KBM-7 (cell line): Measurements from ENCODE around the gene ADGRD1.
A peak's percentile ranks its signal among the peaks of the same experiment; 100 is the strongest.
"Not testable (repeated sequence)": the region's sequence is repeated elsewhere in the genome, so short reads cannot be mapped to it uniquely, and the experiment has no call there.

Experiments
- DNase-seq: peaks from one replicate; pipeline ENCODE4 v3.0.0-alpha.2; 2015
- in situ Hi-C: fragments of 300-500 bp; cut with MboI; formaldehyde crosslinking; loops from 2 replicates; pipeline ENCODE4 v1.14.3; 2020; ENCODE audit warnings: low sequenced_read_pairs, low pct_unique_long_range_greater_than_20kb, mixed read lengths

The ADGRD1 gene

GRCh38 chr12:131117438-131118245, 163.9 kb downstream of the ADGRD1 start:
- in situ Hi-C loops = loop anchor here (25.0 kb wide), 1 partner anchor 205 kb away; no protein-coding TSS in a partner anchor
- no peak for DNase-seq

DNA sequence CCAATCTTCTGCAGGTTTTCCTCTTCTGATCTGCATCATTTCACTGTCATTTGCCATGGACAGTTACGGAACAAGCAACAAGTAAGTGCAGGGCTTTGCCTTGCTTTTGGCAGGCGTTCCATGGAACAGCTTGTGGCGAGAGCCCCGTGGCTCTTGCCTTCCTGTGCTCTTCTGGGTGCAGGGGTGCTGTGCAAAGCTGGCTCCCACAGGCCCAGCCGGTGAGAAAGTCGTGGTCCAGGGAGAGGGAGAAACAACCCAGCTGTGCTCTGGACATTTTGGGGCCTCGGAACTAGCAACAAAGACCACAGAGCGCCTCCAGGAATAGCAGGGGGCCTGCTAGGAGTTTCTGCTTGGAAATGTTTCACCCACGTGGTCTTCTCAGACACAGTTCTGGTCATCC, 164.7 kb downstream of the ADGRD1 start:
- DNase-seq = no peak
- in situ Hi-C loops = loop anchor here (25.0 kb wide), 1 partner anchor 206 kb away; no protein-coding TSS in a partner anchor

DNA sequence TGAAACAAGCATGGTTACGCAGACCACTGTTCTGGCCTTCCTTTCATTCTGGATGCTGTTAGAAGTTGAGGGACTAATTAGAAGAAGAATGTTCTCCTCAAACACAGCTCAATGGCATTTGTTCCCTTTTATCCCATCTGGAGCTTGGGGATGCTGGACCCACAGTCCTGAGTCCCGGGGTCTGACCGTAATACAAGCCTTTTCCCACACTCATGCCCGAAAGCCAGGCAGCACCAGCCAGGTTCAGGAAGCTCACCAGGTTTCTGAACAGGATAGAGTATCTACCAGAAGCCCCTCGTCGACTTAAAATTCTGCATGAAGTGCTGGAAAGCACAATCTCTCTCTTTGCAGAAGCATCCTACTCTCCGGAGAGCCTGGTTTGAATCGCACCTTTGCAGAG, 165.6 kb downstream of the ADGRD1 start:
- not testable (repeated sequence) for DNase-seq
- in situ Hi-C loops = loop anchor here (25.0 kb wide), 1 partner anchor 207 kb away; no protein-coding TSS in a partner anchor

- in situ Hi-C loops = loop anchor here (25.0 kb wide), 1 partner anchor 208 kb away; no protein-coding TSS in a partner anchor
- no peak for DNase-seq
These were observed 166.2 kb downstream of the ADGRD1 start for GRCh38 chr12:131119936-131120335.

DNA sequence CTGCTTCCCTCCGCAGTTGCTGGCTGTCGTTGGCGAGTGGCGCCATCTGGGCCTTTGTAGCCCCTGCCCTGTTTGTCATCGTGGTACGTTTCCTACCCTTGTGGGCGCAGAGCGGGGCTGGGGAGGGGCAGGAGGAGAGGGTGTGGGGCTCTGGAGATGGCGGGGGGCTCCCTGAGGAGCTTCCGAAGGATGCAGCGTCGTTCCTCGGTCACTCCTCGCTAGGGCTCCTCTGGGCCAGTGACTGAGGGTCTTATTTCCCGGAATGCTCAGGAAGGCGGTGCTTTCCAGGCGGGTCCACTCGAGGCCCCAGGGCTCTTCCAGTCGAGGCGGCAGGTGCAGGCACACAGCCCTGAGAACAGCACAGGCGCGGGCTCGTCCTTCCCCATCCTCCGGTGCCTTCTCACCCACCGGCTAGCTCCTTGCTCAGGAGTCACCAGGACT, 167.1 kb downstream of the ADGRD1 start:
- in situ Hi-C loops = loop anchor here (25.0 kb wide), 1 partner anchor 209 kb away; no protein-coding TSS in a partner anchor
- DNase-seq = no peak

DNA sequence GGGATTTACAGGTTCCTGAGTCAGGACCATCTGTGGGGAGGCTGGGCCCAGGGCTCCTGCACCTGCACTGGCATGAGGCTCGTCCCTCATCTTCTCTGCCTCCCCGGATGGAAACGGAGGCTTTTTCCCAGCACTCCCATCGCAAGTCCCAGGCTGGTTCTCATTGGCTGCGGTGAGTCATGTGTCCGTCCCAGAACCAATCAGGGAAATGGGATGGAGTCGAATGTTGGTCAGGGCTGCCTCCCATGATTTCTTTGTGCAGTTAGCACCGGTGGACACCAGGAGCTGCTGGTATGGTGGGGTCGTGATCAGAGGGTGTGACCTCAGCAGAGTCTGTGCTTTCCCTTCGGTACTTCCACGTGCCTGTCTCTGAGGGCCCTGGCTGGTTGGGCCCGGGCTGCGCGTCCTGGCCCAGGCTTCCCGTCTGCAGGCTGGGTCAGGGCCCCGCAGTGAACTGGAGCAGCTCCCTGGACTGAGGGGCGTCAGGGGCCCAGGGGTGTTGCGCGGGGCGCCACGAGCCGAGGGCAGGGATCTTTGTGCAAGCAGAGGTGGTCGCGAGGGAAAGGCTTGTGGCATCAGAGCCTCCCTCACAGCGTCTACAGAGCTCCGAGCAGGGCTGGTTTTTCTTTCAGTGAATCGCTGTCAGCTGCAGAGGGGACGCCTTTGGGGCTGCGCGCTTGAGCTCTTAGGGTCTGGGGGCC, 168.1 kb downstream of the ADGRD1 start:
- in situ Hi-C loops = loop anchor here (25.0 kb wide), 1 partner anchor 210 kb away; no protein-coding TSS in a partner anchor
- no peak for DNase-seq

DNA sequence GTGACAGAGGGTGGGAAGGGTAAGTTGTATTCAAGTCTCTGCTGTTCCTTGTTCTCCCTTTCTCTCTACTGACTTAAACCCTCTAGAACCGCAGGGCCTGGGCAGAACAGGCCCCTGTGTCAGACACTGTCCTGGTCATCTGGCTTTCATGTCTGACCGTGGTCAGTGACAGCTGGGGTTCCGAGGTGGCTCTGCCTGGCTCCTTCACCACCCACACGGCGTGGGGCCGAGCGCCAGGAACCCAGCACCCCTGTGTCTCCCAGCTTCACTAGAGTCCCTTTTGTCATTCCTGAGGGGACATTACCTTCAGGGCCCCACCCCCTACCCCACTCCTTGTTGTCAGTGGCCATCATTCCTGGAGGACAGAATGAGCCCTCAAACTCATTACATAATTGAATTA, 168.9 kb downstream of the ADGRD1 start:
- in situ Hi-C loops = loop anchor here (25.0 kb wide), 1 partner anchor 210 kb away; no protein-coding TSS in a partner anchor
- no peak for DNase-seq

- DNase-seq = no peak
- in situ Hi-C loops = loop anchor here (25.0 kb wide), 1 partner anchor 212 kb away; no protein-coding TSS in a partner anchor
These were observed 170.1 kb downstream of the ADGRD1 start for GRCh38 chr12:131123817-131124216.

DNA sequence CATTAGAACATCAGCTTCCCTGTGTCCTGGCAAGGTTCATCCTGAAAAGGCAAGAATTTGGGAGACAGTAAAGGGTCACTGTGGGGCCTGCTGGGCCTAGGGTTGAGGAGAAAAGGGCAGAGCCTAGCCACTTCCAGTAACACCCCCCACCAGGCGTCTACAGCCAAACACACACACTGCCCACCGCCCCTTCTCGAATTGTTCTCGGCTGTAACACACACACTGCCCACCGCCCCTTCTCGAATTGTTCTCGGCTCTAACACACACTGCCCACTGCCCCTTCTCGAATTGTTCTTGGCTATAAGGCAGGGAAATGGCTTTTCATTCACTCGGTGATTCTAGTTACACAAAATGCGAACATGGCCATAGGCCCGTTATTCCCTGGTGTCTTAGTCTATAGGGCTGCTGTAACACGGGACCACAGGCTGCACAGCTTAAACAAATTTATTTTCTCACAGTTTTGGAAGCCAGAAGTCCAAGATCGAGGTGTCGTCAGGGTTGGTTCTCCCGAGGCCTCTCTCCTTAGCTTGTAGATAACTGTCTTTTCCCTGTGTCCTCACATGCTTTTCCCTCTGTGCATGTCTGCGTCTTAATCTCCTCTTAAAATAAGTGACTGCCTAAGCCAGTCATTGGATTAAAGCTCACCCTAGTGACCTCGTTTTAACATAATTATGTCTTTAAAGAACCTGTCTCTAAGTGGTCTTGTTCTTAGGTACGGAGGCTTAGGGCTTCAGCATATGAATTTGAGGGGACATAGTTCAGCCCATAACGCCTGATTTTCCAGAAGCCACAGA, 171.0 kb downstream of the ADGRD1 start:
- no peak for DNase-seq
- in situ Hi-C loops = loop anchor here (25.0 kb wide), 1 partner anchor 212 kb away; no protein-coding TSS in a partner anchor

GRCh38 chr12:131126662-131127173, 173.0 kb downstream of the ADGRD1 start:
- in situ Hi-C loops = no loop called here

GRCh38 chr12:131128556-131128955, 174.8 kb downstream of the ADGRD1 start:
- in situ Hi-C loops = no loop called here
- DNase-seq = no peak

More at GRCh38 chr12:131126662-131127173, 173.0 kb downstream of the ADGRD1 start:
- DNase-seq = no peak

DNA sequence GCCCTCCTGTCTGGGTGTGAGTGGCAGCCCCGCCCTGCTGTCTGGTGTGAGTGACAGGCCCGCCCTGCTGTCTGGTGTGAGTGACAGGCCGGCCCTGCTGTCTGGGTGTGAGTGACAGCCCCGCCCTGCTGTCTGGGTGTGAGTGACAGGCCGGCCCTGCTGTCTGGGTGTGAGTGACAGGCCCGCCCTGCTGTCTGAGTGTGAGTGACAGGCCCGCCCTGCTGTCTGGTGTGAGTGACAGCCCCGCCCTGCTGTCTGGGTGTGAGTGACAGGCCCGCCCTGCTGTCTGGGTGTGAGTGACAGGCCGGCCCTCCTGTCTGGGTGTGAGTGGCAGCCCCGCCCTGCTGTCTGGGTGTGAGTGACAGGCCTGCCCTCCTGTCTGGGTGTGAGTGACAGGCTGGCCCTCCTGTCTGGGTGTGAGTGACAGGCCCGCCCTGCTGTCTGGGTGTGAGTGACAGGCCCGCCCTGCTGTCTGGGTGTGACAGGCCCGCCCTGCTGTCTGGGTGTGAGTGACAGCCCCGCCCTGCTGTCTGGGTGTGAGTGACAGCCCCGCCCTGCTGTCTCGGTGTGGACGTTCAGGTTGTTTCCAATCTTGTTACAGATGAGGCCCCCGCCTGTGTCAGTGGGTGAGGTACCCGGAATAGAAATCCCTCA, 175.4 kb downstream of the ADGRD1 start:
- in situ Hi-C loops, DNase-seq: not testable (repeated sequence)

DNA sequence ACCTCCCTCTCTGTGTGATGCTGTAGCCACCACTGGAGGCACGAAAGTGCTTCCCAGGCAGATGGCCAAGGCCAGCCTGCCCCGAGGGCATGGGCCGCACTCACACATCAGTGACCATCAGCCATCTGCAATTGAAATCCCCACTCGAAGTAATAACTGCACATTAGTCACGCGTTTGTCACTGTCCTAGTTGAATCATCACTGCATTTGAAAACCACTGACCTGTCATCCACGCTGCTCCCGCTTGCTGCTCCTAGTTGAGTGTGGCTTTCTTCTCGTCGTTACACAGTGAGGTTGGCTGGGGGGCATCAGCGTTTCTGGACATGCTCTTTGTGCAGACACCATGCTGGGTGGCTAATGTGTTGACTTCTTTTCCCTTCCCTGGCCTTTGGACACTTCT, 176.1 kb downstream of the ADGRD1 start:
- no peak for DNase-seq
- in situ Hi-C loops = no loop called here

DNA sequence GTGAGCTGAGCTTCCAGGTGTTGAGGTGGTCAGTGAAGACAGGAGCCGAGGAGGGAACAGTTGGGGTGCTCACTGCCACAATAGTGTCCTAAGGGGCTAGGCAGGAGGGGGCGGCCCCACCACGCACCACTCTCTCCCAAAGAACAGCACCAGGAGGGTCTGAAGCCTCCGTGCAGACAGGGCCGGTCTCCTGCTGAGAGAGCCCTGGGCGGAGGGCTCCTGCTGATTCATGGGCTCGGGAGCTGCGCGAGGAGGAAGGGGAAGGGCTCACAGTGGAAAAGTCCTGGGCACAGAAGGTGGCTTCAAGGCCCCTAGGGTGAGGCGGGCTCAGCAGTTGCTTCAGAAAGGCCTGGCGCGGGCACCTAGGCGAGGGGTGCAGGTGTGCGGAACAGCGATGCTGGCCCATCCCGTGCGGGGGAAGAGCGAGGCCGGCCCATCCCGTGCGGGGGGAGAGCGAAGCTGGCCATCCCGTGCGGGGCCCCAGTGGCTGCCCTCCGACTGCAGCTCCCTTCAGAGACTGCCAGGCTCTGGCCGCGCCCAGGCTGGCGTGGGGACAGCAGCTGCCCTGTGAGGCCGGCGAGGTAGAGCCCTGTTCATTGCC, 176.7 kb downstream of the ADGRD1 start:
- DNase-seq = no peak

GRCh38 chr12:131131077-131131807, 177.5 kb downstream of the ADGRD1 start:
- in situ Hi-C loops = no loop called here
- no peak for DNase-seq

More for the DNA sequence above, 176.7 kb downstream of the ADGRD1 start:
- in situ Hi-C loops = no loop called here

DNA sequence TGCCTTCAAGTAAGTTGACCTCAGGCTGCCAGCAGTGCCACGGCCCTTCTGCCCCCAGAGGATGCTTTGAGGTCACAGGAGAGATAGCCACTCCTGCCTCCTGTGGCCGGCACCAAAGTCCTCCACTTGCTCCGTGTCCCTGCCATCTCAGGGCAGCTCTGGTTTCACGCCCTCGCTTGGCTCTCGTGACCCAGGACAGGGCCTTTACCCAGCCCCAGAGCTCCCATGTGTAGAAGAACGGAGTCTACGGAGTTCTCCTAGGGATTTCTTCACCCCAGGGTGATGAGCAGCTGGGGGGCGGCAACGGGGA, 178.1 kb downstream of the ADGRD1 start:
- in situ Hi-C loops = no loop called here
- no peak for DNase-seq

- in situ Hi-C loops = no loop called here
- peak; percentile 75 for DNase-seq
These were observed 178.6 kb downstream of the ADGRD1 start for GRCh38 chr12:131132118-131132892.
